GM23338 (cell line): ENCODE results near the gene NRSN2.

Source experiments
- CREB1 ChIP-seq: fragments of 250-450 bp; sonication (Bioruptor Pico); IDR thresholded peaks from 2 replicates; pipeline ENCODE4 v1.5.0; 2020; ENCODE audit warnings: low read depth, mild to moderate bottlenecking, moderate library complexity
- EZH2 ChIP-seq: fragments of 200-600 bp; sonication (generic); IDR thresholded peaks from one replicate; pipeline ENCODE4 v1.8.0; 2017; ENCODE audit warnings: antibody characterized with exemption, mild to moderate bottlenecking, low read depth; ENCODE audit not compliant: unreplicated experiment
- TF ChIP-seq, protein P1 (sequence below), 2 experiments: fragments of 200-600 bp in 1 of 2; sonication (generic) in 1 of 2; conservative IDR thresholded peaks; 2 replicates each; pipeline versions ENCODE4 v1.5.1 to v1.6.1; 2016 to 2017; ENCODE audit warnings: antibody characterized with exemption in 2 of 2, low read depth in 2 of 2, mild to moderate bottlenecking in 2 of 2, moderate library complexity in 1 of 2

GRCh38 chr20:312067-312466, 34.8 kb upstream of the NRSN2 start:
- TF ChIP-seq, protein P1, sequence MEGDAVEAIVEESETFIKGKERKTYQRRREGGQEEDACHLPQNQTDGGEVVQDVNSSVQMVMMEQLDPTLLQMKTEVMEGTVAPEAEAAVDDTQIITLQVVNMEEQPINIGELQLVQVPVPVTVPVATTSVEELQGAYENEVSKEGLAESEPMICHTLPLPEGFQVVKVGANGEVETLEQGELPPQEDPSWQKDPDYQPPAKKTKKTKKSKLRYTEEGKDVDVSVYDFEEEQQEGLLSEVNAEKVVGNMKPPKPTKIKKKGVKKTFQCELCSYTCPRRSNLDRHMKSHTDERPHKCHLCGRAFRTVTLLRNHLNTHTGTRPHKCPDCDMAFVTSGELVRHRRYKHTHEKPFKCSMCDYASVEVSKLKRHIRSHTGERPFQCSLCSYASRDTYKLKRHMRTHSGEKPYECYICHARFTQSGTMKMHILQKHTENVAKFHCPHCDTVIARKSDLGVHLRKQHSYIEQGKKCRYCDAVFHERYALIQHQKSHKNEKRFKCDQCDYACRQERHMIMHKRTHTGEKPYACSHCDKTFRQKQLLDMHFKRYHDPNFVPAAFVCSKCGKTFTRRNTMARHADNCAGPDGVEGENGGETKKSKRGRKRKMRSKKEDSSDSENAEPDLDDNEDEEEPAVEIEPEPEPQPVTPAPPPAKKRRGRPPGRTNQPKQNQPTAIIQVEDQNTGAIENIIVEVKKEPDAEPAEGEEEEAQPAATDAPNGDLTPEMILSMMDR (conservative IDR thresholded peaks at IDR 0.05; ENCODE audit: low read depth in 2 of 2), result no peak
- TF ChIP-seq CREB1 (no peak), EZH2 (no peak)
